ENCODE results near the gene PEX14. TPM values are rescaled to one million over a fixed set of nuclear protein-coding genes. Genes with fewer than 3 reads are reported as not detected.
"Not testable (repeated sequence)": the region's sequence is repeated elsewhere in the genome, so short reads cannot be mapped to it uniquely, and the experiment has no call there.

PEX14 gene
- total RNA-seq, 1 experiment from 2014 or later: 9.1 TPM

GRCh38 chr1:10506046-10506676 lies 31.4 kb downstream of the PEX14 start:
- H2AFZ ChIP-seq (ENCODE audit: low read length); H3K36me3 ChIP-seq (ENCODE audit: insufficient read depth, low read length); H3K27ac ChIP-seq (ENCODE audit: low read length); H3K9ac ChIP-seq (ENCODE audit: low read length); H3K4me1 ChIP-seq (ENCODE audit: low read length); H3K9me3 ChIP-seq (ENCODE audit: low read length); H3K9me2 ChIP-seq (replicated peaks; ENCODE audit: insufficient read depth, low read length); H3K4me2 ChIP-seq (ENCODE audit: low read depth, low read length, poor library complexity, severe bottlenecking); H3K27me3 ChIP-seq (ENCODE audit: low read length); DNase-seq; H3K4me3 ChIP-seq (ENCODE audit: low read length): not testable (repeated sequence)
- Histone ChIP-seq H4K20me1 (ENCODE audit: insufficient read depth, low read depth, low read length) (peaks cover 14% of the 10 kb centered on the region), H3K79me2 (ENCODE audit: low read length) (peaks cover 78% of the 10 kb centered on the region)

- no peaks in the 10 kb centered on the region for H3K36me3 ChIP-seq (ENCODE audit: insufficient read depth, low read length)
- H3K9me3 ChIP-seq (ENCODE audit: low read length): no peaks in the 10 kb centered on the region
- peaks cover 80% of the 10 kb centered on the region for H3K79me2 ChIP-seq (ENCODE audit: low read length)
- no peak overlapping the region for H3K4me3 ChIP-seq (ENCODE audit: low read length)
- no peak overlapping the region for H2AFZ ChIP-seq (ENCODE audit: low read length)
- H3K4me1 ChIP-seq (ENCODE audit: low read length): peaks cover 6% of the 10 kb centered on the region
- H3K9me2 ChIP-seq (replicated peaks; ENCODE audit: insufficient read depth, low read length): no peaks in the 10 kb centered on the region
- peaks cover 14% of the 10 kb centered on the region for H4K20me1 ChIP-seq (ENCODE audit: insufficient read depth, low read depth, low read length)
- DNase-seq: no peak
- H3K4me2 ChIP-seq (ENCODE audit: low read depth, low read length, poor library complexity, severe bottlenecking): no peak overlapping the region
- H3K9ac ChIP-seq (ENCODE audit: low read length): no peak overlapping the region
- H3K27me3 ChIP-seq (ENCODE audit: low read length): no peaks in the 10 kb centered on the region
- H3K27ac ChIP-seq (ENCODE audit: low read length): no peak overlapping the region
Observed at GRCh38 chr1:10506677-10507047, 31.9 kb downstream of the PEX14 start.

GRCh38 chr1:10507111-10507879 lies 32.5 kb downstream of the PEX14 start:
- Histone ChIP-seq H3K79me2 (ENCODE audit: low read length) (peaks cover 81% of the 10 kb centered on the region), H3K9me3 (ENCODE audit: low read length) (no peaks in the 10 kb centered on the region), H3K27ac (ENCODE audit: low read length) (no peak overlapping the region), H3K9me2 (replicated peaks; ENCODE audit: insufficient read depth, low read length) (no peaks in the 10 kb centered on the region), H2AFZ (ENCODE audit: low read length) (no peak overlapping the region), H3K4me3 (ENCODE audit: low read length) (no peak overlapping the region), H3K27me3 (ENCODE audit: low read length) (no peaks in the 10 kb centered on the region), H3K4me1 (ENCODE audit: low read length) (peaks cover 6% of the 10 kb centered on the region), H4K20me1 (ENCODE audit: insufficient read depth, low read depth, low read length) (peaks cover 14% of the 10 kb centered on the region), H3K36me3 (ENCODE audit: insufficient read depth, low read length) (no peaks in the 10 kb centered on the region), H3K4me2 (ENCODE audit: low read depth, low read length, poor library complexity, severe bottlenecking) (no peak overlapping the region), H3K9ac (ENCODE audit: low read length) (no peak overlapping the region)
- DNase-seq: peak; percentile 84

GRCh38 chr1:10508511-10508951 lies 33.8 kb downstream of the PEX14 start:
- Histone ChIP-seq H3K79me2 (ENCODE audit: low read length) (peaks cover 82% of the 10 kb centered on the region), H4K20me1 (ENCODE audit: insufficient read depth, low read depth, low read length) (peaks cover 14% of the 10 kb centered on the region), H3K4me1 (ENCODE audit: low read length) (peaks cover 6% of the 10 kb centered on the region)

GRCh38 chr1:10509809-10510509 lies 35.2 kb downstream of the PEX14 start:
- no peak overlapping the region for H3K9ac ChIP-seq (ENCODE audit: low read length)
- H3K9me2 ChIP-seq (replicated peaks; ENCODE audit: insufficient read depth, low read length): no peaks in the 10 kb centered on the region
- no peak overlapping the region for H3K4me3 ChIP-seq (ENCODE audit: low read length)
- no peaks in the 10 kb centered on the region for H3K9me3 ChIP-seq (ENCODE audit: low read length)
- H3K36me3 ChIP-seq (ENCODE audit: insufficient read depth, low read length): no peaks in the 10 kb centered on the region
- DNase-seq: no peak
- H4K20me1 ChIP-seq (ENCODE audit: insufficient read depth, low read depth, low read length): peaks cover 14% of the 10 kb centered on the region
- peaks cover 81% of the 10 kb centered on the region for H3K79me2 ChIP-seq (ENCODE audit: low read length)
- no peak overlapping the region for H3K27ac ChIP-seq (ENCODE audit: low read length)
- H3K4me2 ChIP-seq (ENCODE audit: low read depth, low read length, poor library complexity, severe bottlenecking): no peak overlapping the region
- H2AFZ ChIP-seq (ENCODE audit: low read length): no peak overlapping the region
- H3K4me1 ChIP-seq (ENCODE audit: low read length): peaks cover 6% of the 10 kb centered on the region
- no peaks in the 10 kb centered on the region for H3K27me3 ChIP-seq (ENCODE audit: low read length)

More at GRCh38 chr1:10508511-10508951, 33.8 kb downstream of the PEX14 start:
- Histone ChIP-seq H3K27me3 (ENCODE audit: low read length) (no peaks in the 10 kb centered on the region), H3K27ac (ENCODE audit: low read length) (no peak overlapping the region), H3K4me2 (ENCODE audit: low read depth, low read length, poor library complexity, severe bottlenecking) (no peak overlapping the region), H3K9ac (ENCODE audit: low read length) (no peak overlapping the region), H3K36me3 (ENCODE audit: insufficient read depth, low read length) (no peaks in the 10 kb centered on the region), H3K9me2 (replicated peaks; ENCODE audit: insufficient read depth, low read length) (no peaks in the 10 kb centered on the region), H3K9me3 (ENCODE audit: low read length) (no peaks in the 10 kb centered on the region), H3K4me3 (ENCODE audit: low read length) (no peak overlapping the region), H2AFZ (ENCODE audit: low read length) (no peak overlapping the region)
- no peak for DNase-seq

- H3K4me1 ChIP-seq (ENCODE audit: low read length): peaks cover 13% of the 10 kb centered on the region
Observed at GRCh38 chr1:10510520-10511493, 36.1 kb downstream of the PEX14 start.

GRCh38 chr1:10511494-10511885 lies 36.7 kb downstream of the PEX14 start:
- H3K36me3 ChIP-seq (ENCODE audit: insufficient read depth, low read length): no peaks in the 10 kb centered on the region
- no peaks in the 10 kb centered on the region for H3K27me3 ChIP-seq (ENCODE audit: low read length)
- peaks cover 93% of the 10 kb centered on the region for H3K79me2 ChIP-seq (ENCODE audit: low read length)
- peaks cover 19% of the 10 kb centered on the region for H3K4me1 ChIP-seq (ENCODE audit: low read length)
- no peak overlapping the region for H3K27ac ChIP-seq (ENCODE audit: low read length)
- H3K9me3 ChIP-seq (ENCODE audit: low read length): no peaks in the 10 kb centered on the region
- H2AFZ ChIP-seq (ENCODE audit: low read length): no peak overlapping the region
- H3K4me3 ChIP-seq (ENCODE audit: low read length): no peak overlapping the region
- H3K9me2 ChIP-seq (replicated peaks; ENCODE audit: insufficient read depth, low read length): no peaks in the 10 kb centered on the region
- H4K20me1 ChIP-seq (ENCODE audit: insufficient read depth, low read depth, low read length): peaks cover 19% of the 10 kb centered on the region
- DNase-seq: no peak
- no peak overlapping the region for H3K4me2 ChIP-seq (ENCODE audit: low read depth, low read length, poor library complexity, severe bottlenecking)
- H3K9ac ChIP-seq (ENCODE audit: low read length): no peak overlapping the region

More at GRCh38 chr1:10510520-10511493, 36.1 kb downstream of the PEX14 start:
- Histone ChIP-seq H4K20me1 (ENCODE audit: insufficient read depth, low read depth, low read length) (peaks cover 14% of the 10 kb centered on the region), H3K4me2 (ENCODE audit: low read depth, low read length, poor library complexity, severe bottlenecking) (no peak overlapping the region), H3K79me2 (ENCODE audit: low read length) (peaks cover 86% of the 10 kb centered on the region), H3K9me3 (ENCODE audit: low read length) (no peaks in the 10 kb centered on the region), H3K36me3 (ENCODE audit: insufficient read depth, low read length) (no peaks in the 10 kb centered on the region), H3K9me2 (replicated peaks; ENCODE audit: insufficient read depth, low read length) (no peaks in the 10 kb centered on the region), H3K9ac (ENCODE audit: low read length) (no peak overlapping the region), H3K27me3 (ENCODE audit: low read length) (no peaks in the 10 kb centered on the region), H3K4me3 (ENCODE audit: low read length) (no peak overlapping the region), H3K27ac (ENCODE audit: low read length) (no peak overlapping the region), H2AFZ (ENCODE audit: low read length) (no peak overlapping the region)
- DNase-seq: no peak

Data from Karpas-422 (cell line).